ENCODE data around the gene PRRG2. TPM values are rescaled to one million over a fixed set of nuclear protein-coding genes. Genes with fewer than 3 reads are reported as not detected.

Gene PRRG2
- total and polyA plus RNA-seq, 3 experiments from 2014 or later, result 0.24 to 1.2 (median 1.2) TPM

DNA sequence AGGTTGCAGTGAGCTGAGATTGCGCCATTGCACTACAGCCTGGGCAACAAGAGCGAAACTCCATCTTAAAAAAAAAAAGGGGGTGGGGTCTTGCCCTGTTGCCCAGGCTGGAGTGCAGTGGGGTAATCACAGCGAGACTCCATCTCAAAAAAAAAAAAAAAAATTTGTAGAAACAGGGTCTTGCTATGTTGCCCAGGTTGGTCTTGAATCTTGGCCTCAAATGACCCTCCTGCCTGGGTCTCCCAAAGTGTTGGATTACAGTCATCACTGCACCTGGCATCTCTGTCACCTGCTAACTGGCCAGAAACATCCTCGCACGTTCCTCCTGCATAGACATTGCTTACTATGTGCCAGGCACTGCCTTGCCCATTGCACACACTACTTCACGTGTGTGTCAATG is 39.2 kb upstream of the PRRG2 start:
- H3K4me1 Mint-ChIP-seq, result peaks cover 5 to 7% (median 7%) of the 10 kb centered on the region in 3 donors
- no peaks in the 10 kb centered on the region for H3K27me3 ChIP-seq (ENCODE audit: insufficient read depth, low read length, poor library complexity, severe bottlenecking)
- no peaks in the 10 kb centered on the region for H3K36me3 ChIP-seq (ENCODE audit: insufficient read depth, low read length)
- DNase-seq, result no peak
- CTCF ChIA-PET, result interaction anchor here (1.1 to 1.6 kb wide), 2 partner anchors 16 to 27 kb away, joined by 4 to 7 read pairs; no protein-coding TSS in a partner anchor
- no peak overlapping the region for H3K4me3 ChIP-seq (ENCODE audit: low read length)
- no peak overlapping the region for H3K27ac ChIP-seq (ENCODE audit: low read depth, low read length)
- no peaks in the 10 kb centered on the region for H3K9me3 Mint-ChIP-seq
- POLR2A ChIA-PET, result no interaction called here
- H3K27ac Mint-ChIP-seq, result no peak overlapping the region
- no peaks in the 10 kb centered on the region for H3K9me3 ChIP-seq (ENCODE audit: low read length)
- peaks cover 6% of the 10 kb centered on the region for H3K4me1 ChIP-seq (ENCODE audit: insufficient read depth, low read length)
- H3K36me3 Mint-ChIP-seq, result no peaks in the 10 kb centered on the region
- H3K27me3 Mint-ChIP-seq, result peaks cover 0 to 1% of the 10 kb centered on the region in 2 donors
- H3K4me3 Mint-ChIP-seq, result peak overlapping the region in 1 of 7 donors; percentile 17

DNA sequence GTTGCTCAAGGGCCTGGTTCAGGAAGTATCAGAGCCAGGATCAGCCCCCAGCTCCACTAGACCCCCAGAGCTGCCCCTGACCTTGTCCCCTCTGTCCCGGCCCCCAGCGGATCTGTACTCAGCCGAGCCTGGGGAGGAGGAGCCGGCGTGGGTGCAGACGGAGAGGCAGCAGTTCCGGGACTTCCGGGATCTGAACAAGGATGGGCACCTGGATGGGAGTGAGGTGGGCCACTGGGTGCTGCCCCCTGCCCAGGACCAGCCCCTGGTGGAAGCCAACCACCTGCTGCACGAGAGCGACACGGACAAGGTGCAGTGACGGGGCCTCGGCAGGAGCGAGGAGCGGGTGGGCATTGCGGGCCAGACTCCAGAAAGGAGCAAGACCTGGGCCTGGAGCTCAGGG is 38.7 kb upstream of the PRRG2 start:
- no peak for DNase-seq
- POLR2A ChIA-PET, result no interaction called here
- Histone ChIP-seq H3K27ac (ENCODE audit: low read depth, low read length) (no peak overlapping the region), H3K4me1 (ENCODE audit: insufficient read depth, low read length) (peaks cover 11% of the 10 kb centered on the region), H3K4me3 (ENCODE audit: low read length) (no peak overlapping the region), H3K9me3 (ENCODE audit: low read length) (no peaks in the 10 kb centered on the region), H3K36me3 (ENCODE audit: insufficient read depth, low read length) (no peaks in the 10 kb centered on the region), H3K27me3 (ENCODE audit: insufficient read depth, low read length, poor library complexity, severe bottlenecking) (no peaks in the 10 kb centered on the region)
- Mint-ChIP-seq H3K9me3 (no peaks in the 10 kb centered on the region), H3K36me3 (no peaks in the 10 kb centered on the region), H3K27ac (no peak overlapping the region), H3K4me1 (peaks cover 9 to 12% (median 12%) of the 10 kb centered on the region in 3 donors), H3K27me3 (peaks cover 0 to 1% of the 10 kb centered on the region in 2 donors), H3K4me3 (no peak overlapping the region)
- CTCF ChIA-PET, result interaction anchor here (1.6 kb wide), 1 partner anchor 27 kb away, joined by 7 read pairs; no protein-coding TSS in a partner anchor

DNA sequence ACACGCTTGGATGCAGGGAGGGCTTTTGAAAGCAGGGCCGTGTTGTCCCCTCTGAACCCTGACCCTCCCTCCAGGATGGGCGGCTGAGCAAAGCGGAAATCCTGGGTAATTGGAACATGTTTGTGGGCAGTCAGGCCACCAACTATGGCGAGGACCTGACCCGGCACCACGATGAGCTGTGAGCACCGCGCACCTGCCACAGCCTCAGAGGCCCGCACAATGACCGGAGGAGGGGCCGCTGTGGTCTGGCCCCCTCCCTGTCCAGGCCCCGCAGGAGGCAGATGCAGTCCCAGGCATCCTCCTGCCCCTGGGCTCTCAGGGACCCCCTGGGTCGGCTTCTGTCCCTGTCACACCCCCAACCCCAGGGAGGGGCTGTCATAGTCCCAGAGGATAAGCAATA is 38.1 kb upstream of the PRRG2 start:
- H3K4me3 Mint-ChIP-seq, result no peak overlapping the region
- H3K9me3 ChIP-seq (ENCODE audit: low read length), result no peaks in the 10 kb centered on the region

DNA sequence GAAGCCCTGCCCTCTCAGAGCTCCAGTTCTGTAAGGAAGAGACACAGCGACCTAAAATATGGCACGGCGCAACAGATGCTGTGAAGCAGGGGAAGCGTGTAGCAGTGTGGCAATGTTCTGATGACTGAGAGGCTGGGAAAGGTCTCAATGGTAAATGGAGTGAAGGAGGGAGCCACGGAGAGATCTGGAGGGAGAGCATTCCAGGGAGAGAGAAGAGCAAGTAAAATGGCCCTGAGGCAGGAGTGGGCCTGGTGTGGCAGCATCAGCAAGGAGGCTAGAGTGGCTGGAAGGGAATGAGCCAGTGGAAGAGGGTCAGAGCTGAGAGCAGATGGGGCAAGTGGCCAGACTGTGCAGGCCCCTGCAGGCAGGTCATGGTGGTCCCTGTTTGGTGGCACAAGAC is 37.0 kb upstream of the PRRG2 start:
- Histone ChIP-seq H3K36me3 (ENCODE audit: insufficient read depth, low read length) (no peaks in the 10 kb centered on the region), H3K4me1 (ENCODE audit: insufficient read depth, low read length) (peaks cover 26% of the 10 kb centered on the region), H3K27ac (ENCODE audit: low read depth, low read length) (no peak overlapping the region), H3K27me3 (ENCODE audit: insufficient read depth, low read length, poor library complexity, severe bottlenecking) (no peaks in the 10 kb centered on the region), H3K9me3 (ENCODE audit: low read length) (no peaks in the 10 kb centered on the region), H3K4me3 (ENCODE audit: low read length) (no peak overlapping the region)
- H3K36me3 Mint-ChIP-seq, result no peaks in the 10 kb centered on the region
- peak overlapping the region in 4 of 8 donors; percentile 6 to 68 (median 50) for H3K27ac Mint-ChIP-seq
- no peaks in the 10 kb centered on the region for H3K9me3 Mint-ChIP-seq
- POLR2A ChIA-PET, result no interaction called here
- no peak overlapping the region for H3K4me3 Mint-ChIP-seq
- H3K27me3 Mint-ChIP-seq, result peaks cover 0 to 1% of the 10 kb centered on the region in 2 donors
- peaks cover 14 to 21% (median 20%) of the 10 kb centered on the region in 3 donors for H3K4me1 Mint-ChIP-seq
- CTCF ChIA-PET, result no interaction called here
- DNase-seq, result no peak

More for the DNA sequence above, 38.1 kb upstream of the PRRG2 start:
- H3K36me3 ChIP-seq (ENCODE audit: insufficient read depth, low read length), result no peaks in the 10 kb centered on the region
- no peak for DNase-seq
- Mint-ChIP-seq H3K4me1 (peaks cover 9 to 14% (median 13%) of the 10 kb centered on the region in 3 donors), H3K27ac (no peak overlapping the region), H3K27me3 (peaks cover 0 to 1% of the 10 kb centered on the region in 2 donors), H3K9me3 (no peaks in the 10 kb centered on the region), H3K36me3 (no peaks in the 10 kb centered on the region)
- ChIA-PET CTCF (interaction anchor here (1.6 kb wide), 1 partner anchor 26 kb away, joined by 7 read pairs; no protein-coding TSS in a partner anchor), POLR2A (no interaction called here)
- H3K4me1 ChIP-seq (ENCODE audit: insufficient read depth, low read length), result peaks cover 15% of the 10 kb centered on the region
- H3K4me3 ChIP-seq (ENCODE audit: low read length), result no peak overlapping the region
- H3K27ac ChIP-seq (ENCODE audit: low read depth, low read length), result no peak overlapping the region
- no peaks in the 10 kb centered on the region for H3K27me3 ChIP-seq (ENCODE audit: insufficient read depth, low read length, poor library complexity, severe bottlenecking)

DNA sequence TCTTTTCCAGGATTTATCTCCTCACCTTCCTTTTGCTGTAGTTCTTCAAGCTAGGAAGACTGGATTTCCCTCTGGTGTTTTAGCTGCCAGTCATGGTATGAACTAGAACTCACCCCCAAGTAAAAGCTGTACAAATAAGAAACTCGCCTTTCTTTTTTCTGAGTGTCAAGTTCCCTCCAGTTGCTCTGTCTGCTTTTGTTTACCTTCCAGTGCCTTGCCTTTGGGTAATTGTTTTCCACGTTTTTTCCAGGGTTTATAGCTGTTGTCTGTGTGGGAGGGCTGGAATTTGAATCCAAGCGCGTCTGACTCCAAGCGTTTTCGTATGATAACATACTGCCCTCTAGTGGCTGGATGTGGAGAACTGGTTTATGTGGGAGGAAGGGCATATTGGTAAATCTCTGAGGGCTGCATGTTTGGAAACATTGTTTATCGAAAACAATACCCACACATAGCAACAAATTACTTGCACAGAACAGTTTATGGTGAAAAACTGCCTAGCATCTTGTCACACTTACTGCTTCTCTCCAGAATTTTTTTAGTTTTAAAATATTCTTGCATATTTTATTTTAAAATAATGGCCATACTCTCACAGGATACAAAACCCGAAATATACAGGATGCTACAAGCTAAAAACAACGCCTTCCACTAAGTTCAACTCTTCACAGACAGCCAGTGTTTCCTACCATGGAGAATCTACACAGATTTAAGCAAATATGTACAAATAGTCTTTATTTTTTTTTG is 34.1 kb upstream of the PRRG2 start:
- H3K36me3 ChIP-seq (ENCODE audit: insufficient read depth, low read length), result no peaks in the 10 kb centered on the region
- peak overlapping the region in 6 of 7 donors; percentile 5 to 84 (median 73) for H3K4me3 Mint-ChIP-seq
- H3K27ac Mint-ChIP-seq, result peak overlapping the region in 7 of 8 donors; percentile 15 to 85 (median 77)
- ChIA-PET CTCF (interaction anchor here (0.6 to 6.7 kb wide), 28 partner anchors 11 to 282 kb away, joined by 3 to 138 read pairs (median 5); partner anchors contain the start of genes ALDH16A1, BCL2L12, FCGRT and FLT3LG), POLR2A (interaction anchor here (0.7 to 2.0 kb wide), 8 partner anchors 13 to 77 kb away, joined by 3 to 23 read pairs (median 4); partner anchors contain the start of genes NOSIP, PRRG2 and RCN3)
- no peaks in the 10 kb centered on the region for H3K9me3 Mint-ChIP-seq
- no peak overlapping the region for H3K27ac ChIP-seq (ENCODE audit: low read depth, low read length)
- H3K4me1 ChIP-seq (ENCODE audit: insufficient read depth, low read length), result peaks cover 52% of the 10 kb centered on the region
- peaks cover 0 to 1% of the 10 kb centered on the region in 2 donors for H3K27me3 Mint-ChIP-seq
- DNase-seq, result peak; percentile 41 to 76 (median 73)
- H3K27me3 ChIP-seq (ENCODE audit: insufficient read depth, low read length, poor library complexity, severe bottlenecking), result no peaks in the 10 kb centered on the region
- H3K36me3 Mint-ChIP-seq, result no peaks in the 10 kb centered on the region
- H3K4me3 ChIP-seq (ENCODE audit: low read length), result peak overlapping the region; percentile 45
- H3K4me1 Mint-ChIP-seq, result peaks cover 21 to 30% (median 28%) of the 10 kb centered on the region in 3 donors
- no peaks in the 10 kb centered on the region for H3K9me3 ChIP-seq (ENCODE audit: low read length)

DNA sequence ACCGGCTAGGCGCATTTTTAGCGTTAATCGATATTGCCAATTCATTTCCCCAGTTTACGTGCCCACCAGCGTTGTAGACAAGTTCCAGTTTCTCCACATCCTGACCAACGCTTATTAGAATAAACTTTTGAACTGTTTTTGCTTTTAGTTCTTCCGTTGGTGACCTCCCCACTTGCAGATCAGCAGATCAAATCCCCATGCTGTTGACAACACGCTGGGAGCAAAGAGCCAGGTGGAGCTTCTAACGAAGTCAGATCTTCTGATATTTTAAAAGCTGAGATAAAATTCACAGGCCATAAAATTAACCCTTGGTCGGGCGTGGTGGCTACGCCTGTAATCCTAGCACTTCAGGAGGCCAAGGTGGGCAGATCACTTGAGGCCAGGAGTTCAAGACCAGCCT is 32.1 kb upstream of the PRRG2 start:
- Mint-ChIP-seq H3K4me1 (peaks cover 36 to 44% (median 41%) of the 10 kb centered on the region in 3 donors), H3K9me3 (no peaks in the 10 kb centered on the region), H3K36me3 (peaks cover 1 to 3% (median 2%) of the 10 kb centered on the region in 3 donors), H3K27ac (peak overlapping the region in 4 of 8 donors; percentile 36 to 96 (median 74)), H3K27me3 (peaks cover 0 to 4% of the 10 kb centered on the region in 2 donors), H3K4me3 (peak overlapping the region in 3 of 7 donors; percentile 22 to 27 (median 25))
- ChIA-PET CTCF (interaction anchor here (0.6 to 6.7 kb wide), 8 partner anchors 13 to 154 kb away, joined by 3 to 138 read pairs (median 26); partner anchors contain the start of gene RCN3), POLR2A (interaction anchor here (0.5 to 2.4 kb wide), 3 partner anchors 20 to 433 kb away, joined by 3 to 15 read pairs (median 5); no protein-coding TSS in a partner anchor)
- H3K9me3 ChIP-seq (ENCODE audit: low read length), result no peaks in the 10 kb centered on the region
- H3K36me3 ChIP-seq (ENCODE audit: insufficient read depth, low read length), result no peaks in the 10 kb centered on the region
- no peaks in the 10 kb centered on the region for H3K27me3 ChIP-seq (ENCODE audit: insufficient read depth, low read length, poor library complexity, severe bottlenecking)
- H3K4me3 ChIP-seq (ENCODE audit: low read length), result no peak overlapping the region
- DNase-seq, result no peak
- no peak overlapping the region for H3K27ac ChIP-seq (ENCODE audit: low read depth, low read length)
- peaks cover 67% of the 10 kb centered on the region for H3K4me1 ChIP-seq (ENCODE audit: insufficient read depth, low read length)

DNA sequence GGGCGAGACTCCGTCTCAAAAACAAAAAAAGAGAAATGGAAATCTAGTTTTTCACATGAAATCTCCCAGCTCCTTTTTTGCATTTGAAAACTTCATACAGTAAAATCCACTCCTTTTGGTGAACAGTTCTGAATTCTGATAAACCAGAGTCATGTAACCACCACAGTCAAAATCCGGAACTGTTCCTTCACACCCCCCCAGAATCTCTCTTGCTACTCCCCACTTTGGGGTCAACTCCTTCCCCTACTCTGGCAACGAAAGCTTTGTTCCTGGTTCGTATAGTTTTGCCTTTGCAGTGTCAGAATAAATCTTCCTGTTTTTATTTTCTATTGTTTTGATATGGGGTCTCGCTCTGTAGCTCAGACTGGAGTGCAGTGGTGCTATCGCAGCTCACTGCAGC is 29.6 kb upstream of the PRRG2 start:
- no peaks in the 10 kb centered on the region for H3K9me3 Mint-ChIP-seq
- H3K27ac Mint-ChIP-seq, result peak overlapping the region in 7 of 8 donors; percentile 23 to 69 (median 42)
- H3K4me3 Mint-ChIP-seq, result peak overlapping the region in 2 of 7 donors; percentile 11 to 63
- Histone ChIP-seq H3K4me1 (ENCODE audit: insufficient read depth, low read length) (peaks cover 87% of the 10 kb centered on the region), H3K9me3 (ENCODE audit: low read length) (no peaks in the 10 kb centered on the region), H3K27ac (ENCODE audit: low read depth, low read length) (no peak overlapping the region), H3K36me3 (ENCODE audit: insufficient read depth, low read length) (peaks cover 7% of the 10 kb centered on the region), H3K27me3 (ENCODE audit: insufficient read depth, low read length, poor library complexity, severe bottlenecking) (no peaks in the 10 kb centered on the region), H3K4me3 (ENCODE audit: low read length) (no peak overlapping the region)
- peaks cover 51 to 64% (median 55%) of the 10 kb centered on the region in 3 donors for H3K4me1 Mint-ChIP-seq
- DNase-seq, result no peak
- POLR2A ChIA-PET, result interaction anchor here (0.8 to 1.5 kb wide), 2 partner anchors 9 to 15 kb away, joined by 4 to 5 read pairs; no protein-coding TSS in a partner anchor
- peaks cover 3 to 15% (median 5%) of the 10 kb centered on the region in 3 donors for H3K36me3 Mint-ChIP-seq
- CTCF ChIA-PET, result interaction anchor here (0.8 to 11.4 kb wide), 6 partner anchors 13 to 121 kb away, joined by 3 to 128 read pairs (median 4); no protein-coding TSS in a partner anchor
- H3K27me3 Mint-ChIP-seq, result peaks cover 0 to 3% of the 10 kb centered on the region in 2 donors

Data from CD8-positive, alpha-beta memory T cell (primary cell).